Non-pigmented ciliary epithelial cell (primary cell): ENCODE data around the gene ANO10.
"Not testable (repeated sequence)": the region's sequence is repeated elsewhere in the genome, so short reads cannot be mapped to it uniquely, and the experiment has no call there.

ENCODE experiments used
- DNase-seq: peaks from one replicate; pipeline ENCODE4 v3.0.0-alpha.2; 2010; ENCODE audit warnings: low read depth

The ANO10 gene

GRCh38 chr3:43518515-43518914, 103.3 kb downstream of the ANO10 start:
- DNase-seq: not testable (repeated sequence)

GRCh38 chr3:43515970-43516635, 105.7 kb downstream of the ANO10 start:
- DNase-seq: no peak

GRCh38 chr3:43515208-43515917, 106.4 kb downstream of the ANO10 start:
- DNase-seq: no peak

- no peak for DNase-seq
Measured at GRCh38 chr3:43512754-43513404, 108.9 kb downstream of the ANO10 start.

GRCh38 chr3:43506644-43507043, 115.2 kb downstream of the ANO10 start:
- DNase-seq: no peak

- DNase-seq: no peak
Measured at GRCh38 chr3:43505351-43505750, 116.5 kb downstream of the ANO10 start.

- no peak for DNase-seq
Measured at GRCh38 chr3:43503067-43503728, 118.6 kb downstream of the ANO10 start.

GRCh38 chr3:43499256-43499655, 122.6 kb downstream of the ANO10 start:
- no peak for DNase-seq

- DNase-seq: no peak
Measured at GRCh38 chr3:43497905-43498365, 123.9 kb downstream of the ANO10 start.

GRCh38 chr3:43497422-43497821, 124.4 kb downstream of the ANO10 start:
- DNase-seq: no peak

- DNase-seq: no peak
Measured at GRCh38 chr3:43496740-43497375, 125.0 kb downstream of the ANO10 start.

- not testable (repeated sequence) for DNase-seq
Measured at GRCh38 chr3:43492932-43493331, 128.9 kb downstream of the ANO10 start.

- not testable (repeated sequence) for DNase-seq
Measured at GRCh38 chr3:43491807-43492206, 130.0 kb downstream of the ANO10 start.

GRCh38 chr3:43490640-43491185, 131.1 kb downstream of the ANO10 start:
- no peak for DNase-seq

- DNase-seq: no peak
Measured at GRCh38 chr3:43489930-43490329, 131.9 kb downstream of the ANO10 start.

- no peak for DNase-seq
Measured at GRCh38 chr3:43485931-43486330, 135.9 kb downstream of the ANO10 start.

- DNase-seq: no peak
Measured at GRCh38 chr3:43484926-43485488, 136.8 kb downstream of the ANO10 start.

- DNase-seq: no peak
Measured at GRCh38 chr3:43481375-43481774, 140.4 kb downstream of the ANO10 start.

- DNase-seq: not testable (repeated sequence)
Measured at GRCh38 chr3:43478839-43479238, 143.0 kb downstream of the ANO10 start.

GRCh38 chr3:43478118-43478785, 143.6 kb downstream of the ANO10 start:
- DNase-seq: no peak

- no peak for DNase-seq
Measured at GRCh38 chr3:43477600-43477999, 144.2 kb downstream of the ANO10 start.
